Stimulated activated CD8-positive, alpha-beta memory T cell treated with anti-CD3 and anti-CD28 coated beads, Interleukin-15, amount 100 ng/mL, for 4 hours (primary cell): ENCODE measurements around the gene VWA5A.
"Not testable (repeated sequence)": the region's sequence is repeated elsewhere in the genome, so short reads cannot be mapped to it uniquely, and the experiment has no call there.

Experiments
- DNase-seq, 2 donors: peaks; one replicate each; pipeline ENCODE4 v3.0.0-alpha.2; 2020; ENCODE audit warnings: low read depth in 2 of 2

Gene VWA5A

DNA sequence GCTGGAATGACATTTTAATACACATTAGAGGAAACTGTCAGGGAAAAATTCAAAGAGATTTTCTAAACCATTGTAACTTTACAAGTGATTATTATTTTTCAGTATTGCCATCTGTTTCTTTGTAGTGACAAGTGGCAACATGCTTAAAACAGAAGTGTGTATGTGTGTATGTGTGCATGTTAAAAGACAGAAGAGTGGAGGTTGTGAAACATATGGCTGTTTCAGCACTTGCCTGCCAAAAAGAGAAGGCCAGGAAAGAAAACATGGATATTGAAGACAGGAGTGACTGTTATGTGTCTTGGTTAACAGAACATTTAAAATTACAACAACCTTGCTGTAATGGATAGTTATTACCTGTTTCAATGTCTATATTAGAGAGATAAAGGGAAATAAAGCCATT, 24.3 kb upstream of the VWA5A start:
- DNase-seq, result no peak

DNA sequence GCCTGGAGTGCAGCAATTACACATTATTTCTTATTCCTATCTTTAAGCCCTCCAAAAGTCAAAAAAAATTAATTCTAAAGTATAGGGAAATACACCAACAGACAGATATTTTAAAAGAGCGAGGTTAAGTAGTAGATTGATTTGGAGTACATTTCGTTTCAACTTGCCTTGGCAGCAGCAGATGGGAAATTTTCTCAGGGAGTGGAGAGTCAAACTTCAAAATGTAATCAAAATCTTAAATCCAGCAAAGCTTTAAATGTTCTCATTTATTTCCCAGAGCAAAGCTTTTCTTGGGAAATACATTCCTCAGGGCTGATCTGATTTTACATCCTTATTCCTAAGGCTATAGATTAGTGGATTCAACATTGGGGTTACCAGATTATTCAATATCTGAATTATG, 21.9 kb upstream of the VWA5A start:
- DNase-seq, result no peak

DNA sequence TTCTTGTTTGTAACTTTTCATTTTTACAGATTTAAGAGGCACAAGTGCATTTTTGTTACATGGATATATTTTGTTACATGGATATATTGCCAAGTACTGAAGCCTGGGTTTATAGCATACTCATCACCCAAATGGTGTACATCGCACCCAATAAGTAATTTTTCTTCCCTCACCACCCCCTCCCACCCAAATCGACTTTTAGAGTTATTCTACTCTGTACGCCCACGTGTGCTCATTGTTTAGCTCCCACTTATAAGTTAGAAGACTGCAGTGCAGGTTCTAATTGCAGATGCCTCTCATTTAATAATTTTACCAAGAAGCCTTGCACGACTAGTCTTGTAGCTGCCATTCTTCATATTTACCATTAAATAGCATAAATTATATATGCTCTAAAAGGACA, 20.5 kb upstream of the VWA5A start:
- no peak for DNase-seq

DNA sequence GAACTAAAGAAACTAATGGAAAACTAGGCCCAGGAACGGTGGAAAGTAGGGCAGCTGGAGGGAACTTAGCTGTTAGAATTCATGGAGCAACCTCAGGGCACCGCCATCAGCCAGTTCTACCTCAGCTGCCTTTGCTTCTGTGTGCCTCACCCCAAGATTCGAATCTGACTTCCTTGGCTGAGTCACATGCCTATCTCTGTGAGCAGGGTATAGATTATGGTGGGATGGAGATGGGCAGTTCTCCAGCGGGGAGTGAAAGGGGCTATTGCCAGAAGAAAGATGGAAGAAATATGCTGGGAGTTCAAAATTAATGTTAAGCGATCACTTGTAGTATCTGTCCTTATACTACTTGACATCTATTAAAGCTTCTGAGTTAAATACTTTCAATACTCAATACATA, 18.9 kb upstream of the VWA5A start:
- no peak for DNase-seq

DNA sequence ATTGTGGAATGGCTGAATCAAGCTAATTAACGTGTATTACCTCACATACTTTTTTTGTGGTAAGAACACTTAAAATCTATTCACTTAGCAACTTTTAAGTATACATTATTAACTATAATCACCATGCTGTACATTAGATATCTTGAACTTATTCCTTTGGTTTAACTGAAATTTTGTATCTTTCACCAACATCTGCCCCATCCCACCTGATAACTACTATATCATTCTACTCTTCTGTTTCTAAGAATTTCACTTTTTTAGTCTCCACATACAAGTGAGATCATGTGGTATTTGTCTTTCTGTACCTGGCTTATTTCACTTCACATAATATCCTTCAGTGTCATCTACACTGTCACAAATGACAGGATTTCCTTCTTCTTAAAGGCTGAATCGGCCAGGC, 17.1 kb upstream of the VWA5A start:
- no peak for DNase-seq

DNA sequence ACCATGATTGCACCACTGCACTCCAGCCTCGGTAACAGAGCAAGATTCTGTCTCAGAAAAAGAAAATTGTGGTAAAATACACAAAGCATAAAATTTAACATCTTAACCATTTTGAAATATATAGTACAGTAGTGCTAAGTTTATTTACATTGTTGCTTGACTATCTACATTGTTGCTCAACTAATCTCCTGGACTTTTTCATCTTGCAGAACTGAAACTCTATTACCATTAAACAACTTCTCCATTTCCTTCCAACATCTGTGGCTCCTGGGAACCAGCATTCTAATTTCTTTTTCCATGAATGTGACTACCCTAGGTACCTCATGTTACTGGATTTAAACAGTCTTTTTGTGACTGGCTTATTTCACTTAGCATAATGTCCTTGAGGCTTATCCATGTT, 13.5 kb upstream of the VWA5A start:
- no peak for DNase-seq

DNA sequence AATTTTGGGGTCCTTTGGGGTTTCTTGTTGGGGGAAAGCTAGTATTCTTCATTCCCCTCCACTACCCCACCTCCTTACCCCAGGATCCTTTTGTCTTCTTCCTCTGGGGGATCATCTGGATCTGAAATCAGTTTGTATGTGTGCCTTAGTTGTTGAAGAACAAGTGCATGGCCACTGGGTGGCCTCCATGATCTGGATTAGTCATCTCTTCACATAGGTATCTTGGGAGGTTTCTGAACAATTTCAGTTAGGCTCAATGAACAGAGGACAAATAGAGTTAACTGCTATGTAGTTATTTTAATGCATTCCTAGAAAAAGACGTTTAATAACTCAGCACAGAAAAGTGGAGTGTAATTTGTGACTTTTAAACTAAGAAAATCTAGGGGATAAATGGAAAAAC, 7.1 kb upstream of the VWA5A start:
- DNase-seq, result no peak

DNA sequence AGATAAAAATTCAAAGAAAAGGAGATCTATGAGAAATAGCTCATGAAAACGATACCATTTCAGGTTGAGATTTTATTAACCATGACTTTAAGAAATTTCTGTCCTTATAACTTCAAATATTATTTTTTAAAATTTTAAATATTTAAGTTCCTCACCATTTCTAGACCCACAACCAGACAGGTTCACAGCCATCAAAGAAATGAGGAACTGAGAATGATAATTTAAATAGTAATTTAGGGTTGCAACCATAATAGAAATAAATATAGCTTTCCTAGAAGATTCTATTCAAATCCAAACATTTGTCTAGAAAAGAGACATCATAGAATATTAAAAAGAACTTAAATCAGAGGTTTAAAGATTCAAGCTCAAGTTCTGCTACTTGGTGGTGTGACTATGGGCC, 5.9 kb upstream of the VWA5A start:
- DNase-seq, result no peak

DNA sequence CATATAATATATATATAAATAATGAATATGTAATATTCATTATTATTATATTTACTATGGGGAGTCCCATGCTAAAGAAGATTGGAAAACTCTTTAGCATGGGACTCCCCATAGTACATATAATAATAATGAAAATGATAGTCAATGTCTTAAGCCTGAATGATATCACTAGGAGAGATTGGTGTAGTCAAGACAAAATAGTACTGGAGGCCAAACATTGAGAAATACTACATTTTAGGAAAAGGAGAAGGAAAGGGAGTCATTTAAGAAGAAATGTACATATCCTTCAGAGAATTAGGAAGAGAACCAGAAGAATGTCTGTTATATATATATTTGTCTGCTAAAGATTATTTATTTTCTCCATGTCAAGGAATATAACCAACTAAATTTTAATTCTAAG, 5.0 kb upstream of the VWA5A start:
- no peak for DNase-seq

DNA sequence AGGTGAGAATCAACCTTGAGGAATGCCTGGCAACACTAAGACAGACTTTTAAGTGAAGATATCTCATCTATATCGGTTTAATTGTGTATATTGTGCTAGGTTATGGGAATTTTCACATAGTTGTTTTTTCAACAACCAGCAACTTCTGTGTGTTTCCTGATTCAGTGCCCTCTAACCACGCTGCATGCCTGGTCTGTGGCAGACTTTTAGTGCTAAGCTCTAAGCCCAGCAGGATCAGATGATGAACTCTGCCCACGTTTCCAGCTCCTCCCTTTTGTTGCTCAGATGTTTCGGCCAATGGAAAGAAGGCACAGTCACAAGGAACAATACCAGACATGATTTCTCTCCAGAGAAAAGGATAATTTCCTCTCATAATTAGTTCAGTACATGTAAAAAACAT, 1.4 kb upstream of the VWA5A start:
- DNase-seq, result no peak

DNA sequence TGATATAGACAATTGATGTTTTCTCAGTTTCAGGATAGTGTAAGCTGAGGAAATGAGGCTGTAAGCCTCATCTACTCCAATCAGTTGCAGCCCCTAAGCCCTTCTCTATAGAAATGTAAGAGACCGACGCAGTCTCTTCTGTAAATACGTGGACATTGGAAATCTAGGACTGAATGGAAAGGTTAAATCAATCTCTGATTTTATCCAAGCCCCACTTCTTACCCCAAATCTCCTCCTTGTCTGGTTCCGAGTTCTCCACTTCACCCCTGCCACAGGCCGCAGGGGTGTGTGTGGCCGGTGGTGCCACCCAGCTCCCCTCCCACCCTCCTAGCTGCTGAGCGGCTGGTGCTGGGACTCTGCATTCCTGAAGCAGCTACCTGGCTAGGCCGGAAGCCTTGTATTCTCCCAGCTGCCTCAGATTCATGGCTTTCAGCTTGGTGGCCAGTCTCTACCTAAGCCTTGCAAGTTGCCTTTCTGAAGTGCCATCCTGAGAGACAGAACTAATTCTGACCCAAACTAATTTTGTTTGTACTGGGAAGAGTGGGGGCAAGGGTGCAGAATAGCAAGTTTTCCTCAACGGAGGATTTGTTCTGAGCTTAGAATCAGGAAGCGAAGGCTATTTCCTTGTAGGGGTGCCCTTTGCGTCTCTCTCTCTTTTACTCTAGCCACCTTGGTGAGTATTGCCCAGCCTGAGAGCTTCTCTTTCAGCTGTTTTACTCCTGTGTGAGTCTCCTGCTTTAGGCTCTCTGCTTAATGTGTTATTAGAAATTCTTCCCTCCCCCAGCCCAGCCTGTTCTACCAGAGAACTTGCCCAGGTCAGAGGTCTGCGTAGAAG, 749 bp downstream of the VWA5A start:
- DNase-seq, result no peak

DNA sequence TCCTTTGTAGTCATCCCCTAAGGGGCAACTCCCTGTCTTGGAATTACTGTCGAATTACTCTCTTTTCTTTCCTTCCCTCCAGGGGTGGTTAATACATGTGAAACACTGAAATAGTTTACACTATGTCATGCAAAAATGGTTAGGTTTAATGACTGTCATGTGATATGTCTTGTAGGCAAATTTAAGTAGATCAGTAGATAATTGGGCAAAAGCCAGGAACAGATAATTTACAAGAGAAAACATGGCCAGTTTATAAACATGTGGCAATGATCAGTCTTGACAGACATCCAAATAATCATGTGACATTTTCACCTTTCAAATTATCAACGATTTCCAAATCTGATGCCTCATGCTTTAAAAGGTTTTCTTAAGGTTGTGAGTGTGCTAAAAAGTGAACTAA, 3.9 kb downstream of the VWA5A start:
- DNase-seq, result no peak

DNA sequence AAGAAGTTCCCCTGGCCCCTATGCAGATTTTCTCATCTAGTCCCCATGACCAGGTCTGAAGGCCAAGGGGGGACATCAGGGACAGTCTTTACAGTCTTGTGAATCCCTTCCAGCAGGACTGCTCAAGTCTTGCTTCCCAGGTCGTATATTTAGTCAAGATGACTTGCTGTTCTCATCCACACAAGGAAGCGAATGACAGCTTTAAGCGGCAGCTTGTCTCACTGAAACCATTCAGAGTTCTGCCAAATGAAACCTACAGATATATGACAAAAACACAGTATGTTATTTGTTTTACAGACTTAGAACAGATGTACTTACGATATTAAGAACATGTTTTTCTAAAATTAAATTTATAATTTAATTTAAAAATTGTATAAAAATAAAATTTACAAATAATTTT, 5.6 kb downstream of the VWA5A start:
- DNase-seq, result no peak

DNA sequence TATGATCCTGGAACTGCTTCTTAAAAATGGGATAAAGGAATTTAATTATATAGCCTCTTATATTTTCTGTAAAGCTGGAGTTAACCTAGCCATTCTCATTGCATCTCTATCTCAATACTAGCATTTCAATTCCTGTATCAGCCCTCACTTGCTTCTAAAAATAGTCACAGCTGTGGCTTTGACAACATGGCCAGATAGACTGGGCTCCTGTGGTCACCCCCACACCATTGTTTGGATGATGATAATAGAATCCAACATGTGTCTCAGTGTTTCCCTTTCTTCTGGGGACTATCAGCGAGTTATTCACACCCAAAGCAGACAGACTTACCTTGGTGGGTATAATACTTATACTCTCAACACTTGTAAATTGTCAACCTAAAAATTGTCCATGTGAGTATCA, 6.9 kb downstream of the VWA5A start:
- no peak for DNase-seq

DNA sequence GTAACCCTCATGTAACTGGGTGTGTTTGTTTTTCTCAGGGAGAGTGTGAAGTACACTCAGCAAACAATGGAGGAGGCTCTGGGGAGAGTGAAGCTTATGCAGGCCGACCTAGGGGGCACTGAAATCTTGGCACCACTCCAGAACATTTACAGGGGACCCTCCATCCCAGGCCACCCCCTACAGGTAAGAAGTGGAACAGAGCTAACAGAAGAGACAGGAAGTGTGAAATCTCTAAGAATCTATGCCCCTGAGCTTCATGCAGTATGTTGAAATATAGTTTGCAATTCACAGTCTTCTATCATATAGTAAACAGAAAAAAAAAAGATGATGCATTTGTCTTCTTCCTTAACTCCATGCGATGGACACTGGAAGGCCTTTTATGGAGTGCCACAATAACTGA, 8.4 kb downstream of the VWA5A start:
- DNase-seq, result no peak

DNA sequence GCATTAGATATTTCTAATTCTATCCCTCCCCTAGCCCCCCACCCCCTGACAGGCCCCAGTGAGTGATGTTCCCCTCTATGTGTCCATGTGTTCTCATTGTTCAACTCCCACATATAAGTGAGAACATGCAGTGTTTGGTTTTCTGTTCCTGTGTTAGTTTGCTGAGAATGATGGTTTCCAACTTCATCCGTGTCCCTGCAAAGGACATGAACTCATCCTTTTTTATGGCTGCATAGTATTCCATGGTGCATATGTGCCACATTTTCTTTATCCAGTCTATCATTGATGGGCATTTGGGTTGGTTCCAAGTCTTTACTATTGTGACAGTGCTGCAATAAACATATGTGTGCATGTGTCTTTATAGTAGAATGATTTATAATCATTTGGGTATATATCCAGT, 11.9 kb downstream of the VWA5A start:
- DNase-seq, result not testable (repeated sequence)

DNA sequence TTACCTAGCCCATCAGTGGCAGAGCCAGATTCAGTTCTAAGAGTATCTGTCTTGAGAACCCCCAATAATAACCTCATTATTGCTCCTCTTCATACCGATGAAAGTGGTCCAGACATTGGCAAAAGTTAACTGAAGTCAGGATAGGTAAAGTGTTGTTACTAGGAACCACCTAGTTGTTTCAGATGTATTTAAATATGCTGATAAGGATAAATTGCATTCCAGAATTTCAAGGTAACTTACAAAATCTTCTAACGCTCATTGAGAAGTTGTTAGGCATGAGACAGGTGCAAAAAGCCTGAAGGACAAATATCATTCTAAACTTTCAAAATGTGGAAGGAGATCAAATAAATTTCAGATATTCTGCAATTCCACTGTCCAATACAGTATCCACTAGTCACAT, 27.8 kb downstream of the VWA5A start:
- no peak for DNase-seq

DNA sequence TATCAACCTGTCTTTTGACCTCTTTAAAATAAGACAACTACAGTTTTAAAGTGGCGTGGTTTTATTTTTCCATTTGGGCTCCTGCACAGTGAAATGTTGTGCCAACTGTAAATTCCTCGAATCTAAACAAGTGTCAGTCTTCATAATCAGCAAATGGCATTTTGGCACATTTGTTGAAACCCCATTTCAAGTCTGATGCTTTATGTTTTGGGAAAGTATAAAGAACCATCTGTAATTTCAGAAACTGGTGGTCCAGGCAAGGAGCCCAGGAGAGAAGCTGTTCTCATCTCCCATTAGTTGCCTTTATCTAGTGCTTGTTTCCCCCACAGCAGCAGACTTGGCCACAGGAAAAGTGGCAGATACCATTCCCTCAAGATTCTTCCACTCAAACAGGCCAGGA, 32.7 kb downstream of the VWA5A start:
- no peak for DNase-seq

DNA sequence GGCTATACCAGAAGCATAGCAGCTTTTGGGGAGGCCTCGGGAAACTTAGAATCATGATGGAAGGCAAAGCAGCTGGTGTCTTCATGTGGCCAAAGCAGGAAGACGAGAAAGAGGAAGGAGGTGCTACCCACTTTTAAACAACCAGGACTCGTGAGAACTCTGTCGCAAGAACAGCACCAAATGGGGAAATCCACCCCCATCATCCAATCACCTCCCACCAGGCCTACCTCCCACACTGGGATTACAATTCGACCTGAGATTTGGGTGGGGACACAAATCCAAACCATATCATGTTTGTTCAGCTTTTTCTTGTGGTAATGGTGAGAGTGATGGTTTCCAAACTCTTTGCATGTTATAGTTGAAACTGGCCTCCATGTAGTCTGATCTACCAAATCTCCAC, 35.4 kb downstream of the VWA5A start:
- DNase-seq, result no peak

DNA sequence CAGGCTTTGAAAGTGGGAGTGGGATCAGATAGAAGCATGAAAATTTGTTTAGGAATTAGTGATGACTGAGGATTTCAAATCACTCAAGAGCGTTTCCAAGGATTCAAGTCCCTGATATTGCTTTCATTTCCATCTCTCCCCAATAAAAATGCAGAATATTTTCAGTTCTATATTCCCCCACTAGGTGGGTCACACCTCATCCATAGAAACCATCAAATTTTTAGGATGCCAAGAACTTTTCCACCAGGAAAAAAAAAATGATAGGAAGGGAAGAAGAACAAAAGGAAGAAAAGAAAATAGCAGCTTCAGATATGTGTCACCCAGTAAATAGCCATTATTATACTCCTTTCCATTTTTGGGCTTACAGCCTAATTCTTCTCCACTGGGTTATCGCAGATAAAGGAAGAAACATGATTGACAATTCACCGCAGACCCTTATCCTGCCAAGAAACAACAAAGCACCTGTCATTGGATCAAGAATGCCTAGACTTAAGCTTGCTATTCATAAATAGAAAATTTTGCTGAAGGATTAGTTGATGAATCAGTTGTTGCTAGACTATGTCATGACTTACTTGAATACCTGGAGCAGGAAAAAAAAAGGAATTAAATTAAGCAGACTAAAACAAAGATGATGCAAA, 37.6 kb downstream of the VWA5A start:
- no peak for DNase-seq

DNA sequence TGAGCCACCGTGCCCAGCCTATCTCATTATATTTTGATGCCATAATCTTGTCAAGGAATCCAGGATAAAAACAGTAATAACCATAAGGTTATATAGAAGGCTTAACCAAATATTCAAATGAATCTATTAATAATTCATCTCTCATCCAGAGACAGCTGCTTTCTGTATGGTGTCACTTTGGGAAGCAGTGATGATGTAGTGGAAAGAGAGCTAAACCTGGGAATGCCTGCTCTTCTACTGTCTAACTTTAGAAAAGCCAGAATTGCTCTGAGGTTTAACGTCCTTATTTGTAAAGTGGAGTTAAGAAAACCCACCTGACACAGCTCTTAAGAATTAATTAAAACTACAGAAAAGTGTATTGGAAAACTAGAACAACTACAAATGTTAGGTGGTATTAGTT, 38.6 kb downstream of the VWA5A start:
- DNase-seq, result no peak

DNA sequence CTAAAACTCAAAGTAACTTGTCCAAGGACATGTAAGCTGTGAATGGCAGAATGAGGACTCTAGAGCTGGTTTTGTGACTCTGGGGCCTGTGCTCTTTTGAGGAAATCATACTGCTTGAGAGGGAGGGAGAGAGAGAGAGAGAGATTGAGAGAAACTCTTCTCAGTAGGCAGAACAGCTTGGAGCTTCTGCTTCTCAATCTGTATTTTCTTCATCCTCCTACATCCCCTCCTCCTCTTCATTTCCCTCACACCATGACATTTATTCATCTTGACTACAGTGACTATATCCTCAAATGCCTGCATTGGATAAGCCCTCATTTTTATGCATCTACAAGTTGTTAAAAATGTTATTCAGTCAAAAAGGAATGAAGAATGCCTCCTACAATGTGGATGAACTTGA, 44.2 kb downstream of the VWA5A start:
- no peak for DNase-seq

DNA sequence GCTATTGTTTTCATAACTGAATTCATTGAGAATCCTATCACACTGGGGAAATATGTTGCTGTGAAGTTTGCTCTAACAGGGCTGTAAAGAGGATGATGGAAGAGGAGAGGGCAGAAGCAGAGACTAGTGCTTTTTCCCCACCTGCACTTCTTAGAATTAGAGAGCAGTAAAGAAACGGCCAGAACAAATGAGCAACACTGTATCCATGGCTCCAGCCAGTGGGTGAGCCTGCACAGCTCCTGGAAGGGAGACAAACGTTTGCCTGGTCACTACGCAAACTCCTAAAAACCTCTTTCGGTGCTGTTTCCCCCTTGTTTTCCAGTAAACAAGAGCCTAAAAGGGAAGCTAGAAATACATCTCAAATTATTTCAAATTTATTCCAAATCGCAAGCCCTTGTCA, 45.7 kb downstream of the VWA5A start:
- DNase-seq, result no peak

DNA sequence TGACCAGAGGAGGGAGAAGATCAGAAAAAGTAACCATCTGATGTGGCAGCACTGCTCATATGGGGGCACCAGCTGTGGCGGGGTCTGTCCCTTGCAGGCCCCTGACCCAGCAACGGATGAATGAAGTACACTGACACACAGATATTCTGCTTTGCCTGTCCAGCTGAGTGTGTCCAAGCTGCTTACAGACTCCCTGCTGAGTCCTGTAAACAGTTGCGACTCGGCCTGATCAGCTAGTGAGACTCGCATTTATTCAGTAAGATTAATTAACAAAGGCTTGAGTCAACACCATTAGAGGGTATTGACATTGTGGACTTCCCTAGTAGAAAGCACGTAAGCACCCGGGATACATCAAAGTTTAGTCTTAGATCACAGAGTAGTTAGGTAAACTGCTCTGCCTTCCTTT, 52.6 kb downstream of the VWA5A start:
- no peak for DNase-seq
